Hematopoietic multipotent progenitor cell treated with erythropoietin and hydrocortisone succinate and interleukin-3 and kit ligand, for 8 days (in vitro differentiated cells): Measurements from ENCODE around the gene OR1A1.
"Not testable (repeated sequence)": the region's sequence is repeated elsewhere in the genome, so short reads cannot be mapped to it uniquely, and the experiment has no call there.

Source experiments
- DNase-seq: peaks from one replicate; pipeline ENCODE4 v3.0.0-alpha.2; 2015

Gene OR1A1, protein sequence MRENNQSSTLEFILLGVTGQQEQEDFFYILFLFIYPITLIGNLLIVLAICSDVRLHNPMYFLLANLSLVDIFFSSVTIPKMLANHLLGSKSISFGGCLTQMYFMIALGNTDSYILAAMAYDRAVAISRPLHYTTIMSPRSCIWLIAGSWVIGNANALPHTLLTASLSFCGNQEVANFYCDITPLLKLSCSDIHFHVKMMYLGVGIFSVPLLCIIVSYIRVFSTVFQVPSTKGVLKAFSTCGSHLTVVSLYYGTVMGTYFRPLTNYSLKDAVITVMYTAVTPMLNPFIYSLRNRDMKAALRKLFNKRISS

DNA sequence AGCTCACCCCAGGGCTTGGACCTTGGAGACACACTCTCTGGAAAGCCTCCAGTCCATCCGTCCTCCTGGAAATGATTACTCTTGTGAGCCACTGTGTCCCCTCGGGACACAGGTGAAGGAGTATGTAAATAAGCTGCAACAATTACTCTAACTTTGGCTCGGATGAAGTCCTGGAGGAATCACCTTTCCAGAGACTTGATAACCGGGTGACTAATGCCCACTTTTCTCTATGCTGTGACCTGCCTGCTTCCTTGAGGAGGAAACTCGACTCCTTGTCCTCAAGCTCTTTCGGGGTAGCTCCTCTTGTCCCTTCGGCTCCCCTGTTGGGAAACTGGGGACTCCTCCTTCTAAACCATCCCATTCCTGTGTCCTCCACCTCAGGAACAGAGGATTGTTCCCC is at the start of gene OR1A1:
Gene OR1A1 (plus strand): TSS at position 301 of the 400 bp plus-strand sequence. CDS start 7,954 bp downstream, outside the sequence.
- DNase-seq, result no peak

DNA sequence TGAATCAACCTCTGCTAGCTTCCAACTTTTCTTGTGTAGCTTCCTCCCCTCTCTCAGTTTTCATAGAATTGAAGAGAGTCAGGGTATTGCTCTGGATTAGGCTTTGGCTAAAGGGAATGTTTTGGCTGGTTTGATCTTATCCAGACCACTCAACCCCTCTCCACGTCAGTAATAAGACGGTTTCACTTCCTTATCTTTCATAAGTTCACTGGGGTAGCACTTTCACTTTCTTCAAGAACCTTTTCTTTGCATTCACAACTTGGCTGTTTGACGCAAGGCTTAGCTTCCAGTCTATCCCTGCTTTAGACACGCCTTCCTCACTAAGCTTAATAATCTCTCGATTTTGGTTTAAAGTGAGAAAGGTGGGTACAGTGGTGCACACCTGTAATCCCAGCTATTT is 39.9 kb upstream of the OR1A1 start:
- DNase-seq, result no peak

DNA sequence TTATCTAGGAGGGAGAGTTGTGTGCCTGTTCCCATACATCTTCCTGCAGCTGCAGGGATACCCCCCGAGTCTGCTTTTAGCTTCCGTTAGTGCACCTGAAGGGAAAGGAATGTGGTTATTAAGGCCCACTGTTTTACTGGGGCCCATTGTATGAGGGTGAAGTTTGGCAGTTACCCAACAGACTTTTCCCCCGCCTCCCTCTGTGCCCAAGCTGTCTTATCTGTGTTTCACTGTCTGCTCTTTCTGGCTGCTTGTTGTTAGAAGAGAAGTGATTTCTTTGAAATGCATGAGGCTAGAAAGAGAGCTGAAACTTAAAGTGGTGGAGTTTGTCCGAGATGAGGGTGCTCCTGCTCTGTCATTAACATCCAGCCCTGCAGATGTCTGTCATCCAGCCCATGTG is 17.5 kb upstream of the OR1A1 start:
- peak; percentile 16 for DNase-seq

DNA sequence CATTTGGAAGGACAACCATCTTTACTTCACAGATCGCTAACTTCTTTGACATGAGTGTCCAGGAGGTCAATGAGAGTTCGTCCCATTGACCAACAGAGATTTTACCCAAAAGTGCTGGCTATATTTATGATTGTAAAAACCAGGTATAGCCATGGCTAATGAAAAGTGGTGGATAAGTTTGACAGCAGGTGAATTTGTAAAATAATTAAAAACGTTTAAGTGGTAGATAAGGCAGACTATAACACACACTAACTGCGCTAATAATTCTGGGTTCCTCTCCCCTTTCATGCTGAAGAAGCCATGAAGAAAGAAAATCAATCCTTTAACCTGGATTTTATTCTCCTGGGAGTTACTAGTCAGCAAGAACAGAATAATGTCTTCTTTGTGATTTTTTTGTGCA is 10.2 kb upstream of the OR1A1 start, which contains the start of gene OR1A2:
Gene OR1A2 (plus strand): TSS at position 301 of the 400 bp plus-strand sequence. CDS start 0 bp downstream, at position 301.
- DNase-seq, result no peak

DNA sequence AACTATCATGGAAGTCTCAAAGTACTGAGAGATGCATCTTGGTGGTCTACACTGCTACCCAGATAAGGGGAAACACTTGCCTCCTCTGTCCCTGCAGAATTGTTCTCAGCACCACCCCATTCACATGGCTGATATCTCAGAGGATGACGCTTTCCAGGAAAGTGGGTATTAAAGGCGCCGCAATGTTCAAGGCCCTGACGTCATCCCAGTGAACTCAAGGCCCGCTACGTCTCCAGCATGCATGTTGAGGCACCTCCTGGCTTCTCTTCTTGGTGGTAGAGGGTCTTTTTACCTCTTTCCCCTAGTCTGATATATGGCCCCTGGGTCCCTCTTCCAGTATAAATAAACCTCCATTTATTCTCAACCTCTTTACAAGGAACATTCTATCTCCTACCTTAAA is 1.0 kb downstream of the OR1A1 start:
- no peak for DNase-seq

DNA sequence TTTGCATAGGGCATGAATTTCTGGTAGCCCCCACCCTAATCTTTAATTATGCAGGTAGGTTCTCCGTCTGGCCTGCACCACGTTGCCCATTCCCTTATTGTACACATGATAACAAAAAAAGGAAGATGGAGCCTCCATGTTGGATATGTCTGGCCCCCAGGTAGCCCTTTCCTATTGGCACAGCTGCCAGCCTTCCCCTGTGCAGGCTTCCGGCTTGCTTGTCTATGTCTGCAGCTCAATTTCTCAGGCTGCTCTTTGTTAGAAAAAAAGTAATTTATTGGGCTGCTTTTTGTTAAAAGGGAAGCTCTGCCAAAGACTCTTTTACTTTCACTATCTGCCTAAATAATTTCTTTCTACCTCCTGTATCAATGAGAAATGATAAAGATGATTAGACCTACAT is 5.5 kb downstream of the OR1A1 start:
- DNase-seq, result no peak

DNA sequence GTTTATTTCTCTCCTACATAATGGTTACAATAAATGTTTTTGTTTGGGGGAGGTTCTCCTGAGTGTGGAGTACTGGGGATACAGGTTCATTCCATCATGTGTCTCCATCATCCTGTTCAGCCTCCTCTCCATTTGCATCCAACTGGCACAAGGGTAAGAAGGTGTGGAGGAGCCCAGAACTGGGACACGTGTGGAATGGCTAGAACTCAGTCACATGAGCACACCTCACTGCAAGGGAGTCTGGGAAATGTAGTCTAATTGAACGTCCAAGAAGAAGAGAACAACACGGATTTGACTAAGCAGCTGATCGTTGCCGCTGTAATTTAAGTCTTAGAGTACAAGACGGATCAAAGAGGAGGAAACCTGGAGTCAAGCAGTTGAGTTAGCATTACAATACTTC is 6.1 kb downstream of the OR1A1 start:
- DNase-seq, result no peak

DNA sequence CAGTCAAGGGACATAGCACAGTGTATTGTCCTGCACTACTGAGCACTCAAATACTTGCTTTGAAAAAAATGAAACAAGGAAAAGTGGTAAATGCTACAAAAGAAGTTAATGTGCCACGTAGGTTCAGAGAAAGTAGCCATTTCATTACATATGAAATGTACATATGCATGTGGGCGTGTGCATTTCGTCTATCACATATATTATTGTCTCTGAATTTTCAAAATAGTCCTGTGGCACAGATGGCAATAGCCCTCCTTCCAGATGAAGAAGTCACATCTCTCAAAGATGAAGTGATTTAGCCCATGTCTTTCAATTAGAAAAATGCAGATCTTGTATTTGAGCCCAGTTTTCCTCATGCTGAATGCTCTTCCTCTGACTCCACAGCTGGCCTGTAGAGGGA is 12.5 kb downstream of the OR1A1 start:
- DNase-seq, result not testable (repeated sequence)

DNA sequence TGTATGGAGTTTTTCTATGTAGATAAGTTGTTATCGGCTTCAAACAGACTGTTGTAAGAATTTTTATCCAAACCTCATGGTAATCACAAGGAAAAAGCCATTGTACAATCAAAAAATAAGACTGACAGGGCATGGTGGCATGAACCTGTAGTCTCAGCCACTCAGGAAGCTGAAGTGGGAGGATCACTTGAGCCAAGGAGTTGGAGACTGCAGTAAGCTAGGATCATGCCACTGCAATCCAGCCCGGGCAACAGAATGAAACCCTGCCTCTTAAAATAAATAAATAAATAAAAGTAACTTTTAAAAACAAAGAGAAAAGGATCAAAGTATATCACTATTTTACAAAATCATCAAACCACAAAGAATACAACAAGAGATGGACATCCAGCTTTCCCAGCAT is 14.4 kb downstream of the OR1A1 start:
- peak; percentile 11 for DNase-seq

DNA sequence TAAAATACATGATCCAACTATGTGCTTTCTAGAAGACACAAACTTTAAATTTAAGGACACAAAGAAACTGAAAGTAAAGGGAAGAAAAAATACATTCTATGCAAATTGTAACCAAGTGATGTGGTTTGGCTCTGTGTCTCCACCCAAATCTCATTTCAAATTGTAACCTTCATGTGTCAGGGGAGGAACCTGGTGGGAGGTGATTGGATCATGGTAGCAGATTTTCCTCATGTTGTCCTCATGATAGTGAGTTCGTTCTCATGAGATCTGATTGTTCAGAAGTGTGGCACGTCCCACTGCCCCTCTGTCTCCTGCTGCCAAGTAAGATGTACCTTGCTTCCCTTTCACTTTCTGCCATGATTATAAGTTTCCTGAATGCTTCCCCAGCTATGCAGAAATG is 15.0 kb downstream of the OR1A1 start:
- DNase-seq, result no peak

DNA sequence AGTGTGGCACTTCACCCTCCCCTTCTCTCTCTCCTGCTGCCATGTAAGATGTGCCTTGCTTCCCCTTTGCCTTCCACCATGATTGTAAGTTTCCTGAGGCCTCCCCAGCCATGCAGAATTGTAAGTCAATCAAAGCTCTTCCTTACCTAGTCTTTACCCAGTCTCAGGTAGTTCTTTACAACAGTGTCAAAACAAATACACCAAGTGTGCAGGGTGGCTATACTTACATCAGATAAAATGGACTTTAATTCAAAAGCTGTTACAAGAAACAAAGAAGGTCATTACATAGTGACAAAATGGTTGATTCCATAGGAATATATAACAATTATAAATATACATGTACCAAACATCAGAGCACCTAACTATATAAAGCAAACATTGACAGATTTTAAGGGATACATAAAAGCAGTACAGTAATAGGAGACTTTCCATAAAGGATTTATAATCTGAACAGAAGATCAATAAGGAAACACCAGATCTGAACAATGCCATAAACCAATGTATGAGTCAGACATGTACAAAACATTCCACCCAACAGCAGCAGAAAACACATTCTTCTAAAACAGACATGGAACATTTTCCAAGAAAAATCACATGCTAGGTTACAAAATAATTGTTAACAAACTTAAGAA is 17.4 kb downstream of the OR1A1 start:
- DNase-seq, result not testable (repeated sequence)

DNA sequence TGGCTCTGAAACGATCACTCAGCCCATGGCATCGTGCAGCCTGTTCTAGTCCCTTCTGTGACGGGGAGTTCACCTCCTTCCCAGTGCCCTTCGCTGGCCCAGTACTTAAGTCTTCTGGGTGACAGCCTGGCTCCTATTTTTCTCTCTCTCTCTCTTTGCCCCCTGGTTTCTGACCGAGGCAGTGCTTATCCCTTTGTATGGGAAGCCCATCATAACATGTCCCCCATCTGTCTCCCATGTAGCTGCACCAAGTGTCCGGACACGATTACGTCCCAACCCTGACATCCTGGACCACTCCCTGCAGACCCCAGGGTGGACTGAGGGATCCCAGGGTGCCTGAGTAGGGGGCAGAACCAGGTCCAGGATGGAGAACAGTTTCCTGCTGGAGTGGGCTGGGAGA is 24.8 kb downstream of the OR1A1 start:
- DNase-seq, result not testable (repeated sequence)

DNA sequence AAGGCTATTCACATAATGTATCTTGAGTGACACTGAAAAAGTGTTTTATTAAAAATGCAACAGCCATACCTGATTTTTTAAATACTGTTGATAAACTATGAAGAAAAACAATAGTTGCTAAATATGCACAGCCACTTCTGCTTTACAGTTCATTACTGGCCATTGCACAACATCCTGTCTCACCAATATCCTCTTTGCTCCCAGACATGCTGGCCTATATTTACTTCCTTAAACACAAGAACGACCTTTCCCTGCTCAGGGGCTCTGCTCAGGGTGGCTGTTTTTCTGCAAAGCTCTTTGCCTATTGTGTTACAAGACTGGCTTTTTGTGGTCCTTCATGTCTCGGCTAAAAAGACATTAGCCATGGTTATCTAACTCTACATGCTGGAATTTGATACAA is 31.2 kb downstream of the OR1A1 start:
- DNase-seq, result not testable (repeated sequence)

DNA sequence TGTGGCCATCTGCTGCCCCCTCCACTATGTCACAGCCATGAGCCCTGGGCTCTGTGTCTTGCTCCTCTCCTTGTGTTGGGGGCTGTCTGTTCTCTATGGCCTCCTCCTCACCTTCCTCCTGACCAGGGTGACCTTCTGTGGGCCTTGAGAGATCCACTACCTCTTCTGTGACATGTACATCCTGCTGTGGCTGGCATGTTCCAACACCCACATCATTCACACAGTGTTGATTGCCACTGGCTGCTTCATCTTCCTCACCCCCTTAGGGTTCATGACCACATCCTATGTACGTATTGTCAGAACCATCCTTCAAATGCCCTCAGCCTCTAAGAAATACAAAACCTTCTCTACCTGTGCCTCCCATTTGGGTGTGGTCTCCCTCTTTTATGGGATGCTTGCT is 33.6 kb downstream of the OR1A1 start:
- DNase-seq, result not testable (repeated sequence)

DNA sequence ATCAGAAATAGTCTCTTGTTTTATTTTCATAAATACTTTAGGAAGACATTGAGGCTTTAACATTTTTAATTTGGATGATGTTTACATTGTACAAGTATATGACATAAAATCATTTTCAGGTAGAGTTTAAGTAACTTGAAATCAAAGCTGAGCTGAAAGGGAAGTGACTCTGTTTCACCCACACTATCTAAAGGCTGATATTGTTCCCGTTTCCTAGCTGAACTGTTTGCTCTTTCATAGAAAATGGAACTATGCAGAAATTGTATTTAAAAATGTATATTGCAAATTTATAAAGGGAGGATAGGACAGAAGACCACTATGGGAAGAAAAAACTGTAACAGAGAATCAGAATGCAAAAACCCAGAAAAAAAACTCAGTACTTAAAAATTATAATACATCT is 37.4 kb downstream of the OR1A1 start:
- DNase-seq, result not testable (repeated sequence)

DNA sequence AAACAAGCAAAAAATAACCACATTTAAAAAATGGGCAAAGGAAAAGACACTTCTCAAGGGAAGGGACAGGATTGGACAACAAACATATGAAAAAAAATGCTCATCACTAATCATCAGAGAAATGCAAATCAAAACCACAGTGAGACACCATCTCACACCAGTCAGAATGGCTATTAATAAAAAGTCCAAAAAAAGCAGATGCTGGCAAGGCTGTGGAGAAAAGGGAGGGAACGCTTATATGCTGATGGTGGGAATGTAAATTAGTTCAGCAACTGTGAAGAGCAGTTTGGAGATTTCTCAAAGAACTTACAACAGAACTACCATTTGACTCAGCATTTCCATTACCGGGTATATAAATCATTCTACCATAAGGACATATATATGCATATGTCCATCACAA is 41.5 kb downstream of the OR1A1 start:
- not testable (repeated sequence) for DNase-seq

DNA sequence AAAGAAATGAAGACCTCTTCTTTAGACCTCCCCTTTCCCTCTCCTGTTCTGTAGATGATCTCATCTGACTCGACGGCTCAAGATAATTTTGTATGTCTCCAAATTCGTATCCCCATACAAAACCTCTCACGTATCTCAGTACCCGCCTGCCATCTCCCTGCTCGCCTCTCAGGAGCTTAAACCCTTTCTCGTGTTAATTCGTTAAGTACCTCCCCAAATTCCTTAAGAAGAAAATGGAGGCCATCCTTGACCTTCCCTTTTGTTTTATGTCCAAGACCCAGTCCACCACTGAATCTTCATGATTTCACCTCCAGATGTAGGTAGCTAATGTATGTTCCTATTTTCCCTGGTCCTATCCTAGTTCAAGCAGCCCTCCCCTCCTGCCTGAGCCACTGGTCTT is 49.1 kb downstream of the OR1A1 start:
- DNase-seq, result no peak

DNA sequence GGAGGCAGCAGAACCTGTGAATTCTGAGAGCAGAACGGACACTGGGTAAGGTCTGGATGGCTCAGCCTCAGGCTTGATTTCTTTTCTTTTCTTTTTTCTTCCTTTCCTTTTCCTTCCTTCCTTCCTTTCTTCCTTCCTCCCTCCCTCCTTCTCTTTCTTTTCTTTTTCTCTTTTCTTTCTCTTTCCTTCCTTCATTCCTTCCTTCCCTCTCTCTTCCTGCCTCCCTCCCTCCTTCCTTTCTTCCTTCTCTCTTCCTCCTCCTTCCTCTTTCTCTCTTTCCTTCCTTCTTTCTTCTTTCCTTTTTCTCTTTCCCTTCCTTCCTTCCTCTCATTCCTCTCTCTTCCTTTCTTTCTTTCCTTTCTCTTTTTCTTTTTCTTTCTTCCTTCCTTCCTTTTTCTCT is 52.7 kb downstream of the OR1A1 start:
- no peak for DNase-seq

DNA sequence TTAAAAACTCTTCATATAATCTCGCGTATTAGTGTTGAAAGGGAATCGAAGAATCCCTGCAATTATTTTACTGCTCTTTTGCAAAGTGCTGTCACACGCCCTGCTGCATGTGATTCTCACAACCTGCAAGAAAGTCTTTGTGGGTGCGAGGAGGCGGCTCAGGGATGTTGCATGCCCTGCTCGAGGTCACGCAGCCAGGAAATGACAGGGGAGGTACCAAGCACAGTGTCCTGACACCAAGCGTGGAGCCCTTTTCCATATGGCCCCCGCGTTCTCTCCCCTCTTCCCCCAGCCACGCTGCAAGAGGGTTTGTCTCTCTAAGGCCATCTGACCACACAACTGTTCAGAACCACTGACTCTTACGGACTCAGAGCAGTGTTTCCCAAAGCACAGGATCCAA is 53.1 kb downstream of the OR1A1 start:
- no peak for DNase-seq
